Measurements from ENCODE around the gene FOXO6.

FOXO6 gene

GRCh38 chr1:41356752-41357151 is 4.5 kb upstream of the FOXO6 start:
- Histone ChIP-seq H3K4me1 (no peaks in the 10 kb centered on the region), H3K36me3 (ENCODE audit: control insufficient read depth, insufficient read depth, low read length) (no peaks in the 10 kb centered on the region), H3K27ac (no peak overlapping the region), H3K79me2 (no peaks in the 10 kb centered on the region), H3K27me3 (ENCODE audit: control insufficient read depth, insufficient read depth, low read length) (no peaks in the 10 kb centered on the region), H3K9ac (no peak overlapping the region), H3K4me2 (ENCODE audit: low read length) (no peak overlapping the region), H3K4me3 (ENCODE audit: low read depth, low read length) (no peak overlapping the region), H3K9me3 (ENCODE audit: control insufficient read depth, low read length) (no peaks in the 10 kb centered on the region), H2AFZ (no peak overlapping the region)
- TF ChIP-seq CTCF (IDR thresholded peaks at IDR 0.05) = no peak

GRCh38 chr1:41357451-41358101 is 3.7 kb upstream of the FOXO6 start:
- no peaks in the 10 kb centered on the region for H3K79me2 ChIP-seq
- no peaks in the 10 kb centered on the region for H3K27me3 ChIP-seq (ENCODE audit: control insufficient read depth, insufficient read depth, low read length)
- H3K36me3 ChIP-seq (ENCODE audit: control insufficient read depth, insufficient read depth, low read length) = no peaks in the 10 kb centered on the region
- no peaks in the 10 kb centered on the region for H3K9me3 ChIP-seq (ENCODE audit: control insufficient read depth, low read length)
- no peak for TF ChIP-seq CTCF (IDR thresholded peaks at IDR 0.05)
- H3K27ac ChIP-seq = no peak overlapping the region
- H2AFZ ChIP-seq = no peak overlapping the region
- no peak overlapping the region for H3K4me3 ChIP-seq (ENCODE audit: low read depth, low read length)
- no peak overlapping the region for H3K4me2 ChIP-seq (ENCODE audit: low read length)
- H3K9ac ChIP-seq = no peak overlapping the region
- H3K4me1 ChIP-seq = no peaks in the 10 kb centered on the region

- Histone ChIP-seq H3K9me3 (ENCODE audit: control insufficient read depth, low read length) (no peaks in the 10 kb centered on the region), H3K4me2 (ENCODE audit: low read length) (no peak overlapping the region), H3K4me1 (no peaks in the 10 kb centered on the region), H3K4me3 (ENCODE audit: low read depth, low read length) (no peak overlapping the region), H3K36me3 (ENCODE audit: control insufficient read depth, insufficient read depth, low read length) (no peaks in the 10 kb centered on the region), H3K27me3 (ENCODE audit: control insufficient read depth, insufficient read depth, low read length) (no peaks in the 10 kb centered on the region), H3K9ac (no peak overlapping the region), H3K79me2 (no peaks in the 10 kb centered on the region), H2AFZ (no peak overlapping the region), H3K27ac (no peak overlapping the region)
- TF ChIP-seq CTCF (IDR thresholded peaks at IDR 0.05) = no peak
Measured at GRCh38 chr1:41358131-41359021, 2.9 kb upstream of the FOXO6 start.

- no peak overlapping the region for H3K4me2 ChIP-seq (ENCODE audit: low read length)
- H3K4me3 ChIP-seq (ENCODE audit: low read depth, low read length) = no peak overlapping the region
- no peak overlapping the region for H3K27ac ChIP-seq
- H3K36me3 ChIP-seq (ENCODE audit: control insufficient read depth, insufficient read depth, low read length) = no peaks in the 10 kb centered on the region
- no peak overlapping the region for H3K9ac ChIP-seq
- H3K4me1 ChIP-seq = no peaks in the 10 kb centered on the region
- no peaks in the 10 kb centered on the region for H3K9me3 ChIP-seq (ENCODE audit: control insufficient read depth, low read length)
- no peak overlapping the region for H2AFZ ChIP-seq
- H3K79me2 ChIP-seq = no peaks in the 10 kb centered on the region
- no peak for TF ChIP-seq CTCF (IDR thresholded peaks at IDR 0.05)
- H3K27me3 ChIP-seq (ENCODE audit: control insufficient read depth, insufficient read depth, low read length) = no peaks in the 10 kb centered on the region
Measured at GRCh38 chr1:41359211-41360073, 1.8 kb upstream of the FOXO6 start.
